Sigmoid colon (tissue), 7 donors: ENCODE results near the gene PPFIBP2. TPM values are rescaled to one million over a fixed set of nuclear protein-coding genes. Genes with fewer than 3 reads are reported as not detected.

Experiments
- DNase-seq: peaks from one replicate; pipeline ENCODE4 v3.0.0-alpha.2; 2019
- H3K27ac ChIP-seq, 4 donors: fragments of 200-600 bp; sonication (generic); one replicate each; pipeline ENCODE4 v1.5.1; 2016 to 2019; ENCODE audit warnings: mild to moderate bottlenecking in 1 of 4
- H3K27me3 ChIP-seq, 3 donors: fragments of 200-600 bp; sonication (generic); one replicate each; pipeline ENCODE4 v1.5.1; 2019; ENCODE audit warnings: mild to moderate bottlenecking in 1 of 3
- H3K36me3 ChIP-seq, 4 donors: fragments of 200-600 bp; sonication (generic); one replicate each; pipeline ENCODE4 v1.5.1; 2016 to 2019
- H3K4me1 ChIP-seq, 4 donors: fragments of 200-600 bp; sonication (generic); one replicate each; pipeline ENCODE4 v1.5.1; 2017 to 2019
- H3K4me3 ChIP-seq, 4 donors: fragments of 200-600 bp; sonication (generic); one replicate each; pipeline ENCODE4 v1.5.1; 2017 to 2019; ENCODE audit warnings: mild to moderate bottlenecking in 2 of 4, moderate library complexity in 1 of 4
- H3K9me3 ChIP-seq, 4 donors: fragments of 200-600 bp in 3 of 4; sonication (generic) in 3 of 4; one replicate each; pipeline versions ENCODE4 v1.5.1 to v1.6.1; 2013 to 2019
- CTCF ChIP-seq, 4 experiments: fragments of 450-650 bp in 3 of 4; fragments of 200-600 bp in 1 of 4; IDR thresholded peaks; one replicate each; pipeline ENCODE4 v1.5.1; 2016 to 2019; ENCODE audit warnings: antibody characterized with exemption in 4 of 4, mild to moderate bottlenecking in 3 of 4, moderate library complexity in 2 of 4
- EP300 ChIP-seq, 4 donors: sonication (generic); formaldehyde crosslinking; IDR thresholded peaks; one replicate each; pipeline ENCODE4 v1.6.1; 2017; ENCODE audit warnings: antibody characterized with exemption in 4 of 4
- POLR2A ChIP-seq, 2 donors: fragments of 450-650 bp; IDR thresholded peaks; one replicate each; pipeline ENCODE4 v1.6.1; 2016; ENCODE audit warnings: antibody characterized with exemption in 2 of 2, mild to moderate bottlenecking in 2 of 2, moderate library complexity in 2 of 2
- POLR2AphosphoS5 ChIP-seq, 4 donors: sonication (generic); formaldehyde crosslinking; IDR thresholded peaks; one replicate each; pipeline ENCODE4 v1.6.1; 2017; ENCODE audit warnings: antibody characterized with exemption in 4 of 4
- WGBS, 2 donors: extraction: QIAGEN DNeasy Blood & Tissue Kit; methylation state at CpG; one replicate each; pipeline ENCODE4 v1.1.7; 2013; 5-methylcytosine and 5-hydroxymethylcytosine counted together
- intact Hi-C: fragments of 100-400 bp; cut with DNase I; formaldehyde crosslinking; loops from one replicate; pipeline ENCODE4 v1.15.1; 2023
- polyA plus RNA-seq, 3 donors: library from polyadenylated mRNA; stranded (reverse); fragments of 200-250 nt; gene quantifications; one replicate each; pipeline ENCODE4 v1.2.3, GENCODE V29; 2013
- total RNA-seq, 4 donors: library from RNA; depleted of rRNA; stranded (reverse); fragments of >200 nt; gene quantifications; one replicate each; pipeline ENCODE4 v1.1.0, GENCODE V29; 2016
- donor health status: healthy with polysubstance abuse.
- donor health status: Bipolar disorder and iron deficiency.
- donor health status: healthy.

The PPFIBP2 gene
- total and polyA plus RNA-seq, 7 donors: 4.1 to 33.5 (median 11.6) TPM

- peak; percentile 82 for DNase-seq
- intact Hi-C loops: no loop called here
- TF ChIP-seq POLR2AphosphoS5 (IDR thresholded peaks at IDR 0.05) (no peak), POLR2A (IDR thresholded peaks at IDR 0.05) (no peak), CTCF (IDR thresholded peaks at IDR 0.05) (no peak)
Measured at GRCh38 chr11:7579361-7579791, 65.6 kb downstream of the PPFIBP2 start.

GRCh38 chr11:7581021-7581590 lies 67.3 kb downstream of the PPFIBP2 start:
- Histone ChIP-seq H3K9me3 (no peaks in the 10 kb centered on the region), H3K4me3 (no peak overlapping the region), H3K27ac (peak overlapping the region in 2 of 4 donors; percentile 25 to 74), H3K27me3 (peaks cover 0 to 3% (median 0%) of the 10 kb centered on the region in 3 donors), H3K4me1 (peaks cover 0 to 37% (median 31%) of the 10 kb centered on the region in 4 donors), H3K36me3 (no peaks in the 10 kb centered on the region)
- no peak for DNase-seq
- TF ChIP-seq POLR2A (IDR thresholded peaks at IDR 0.05): no peak
- TF ChIP-seq EP300 (IDR thresholded peaks at IDR 0.05): no peak
- no peak for TF ChIP-seq POLR2AphosphoS5 (IDR thresholded peaks at IDR 0.05)
- TF ChIP-seq CTCF (IDR thresholded peaks at IDR 0.05): no peak
- intact Hi-C loops: no loop called here
- WGBS, 2 donors: 81 to 87% methylated on average over 2 of the region's 2 CpGs

More at GRCh38 chr11:7579361-7579791, 65.6 kb downstream of the PPFIBP2 start:
- H3K4me1 ChIP-seq: peaks cover 0 to 46% (median 36%) of the 10 kb centered on the region in 4 donors
- 45 to 47% methylated on average over 1 of the region's 1 CpG for WGBS, 2 donors
- peaks cover 0 to 3% (median 0%) of the 10 kb centered on the region in 3 donors for H3K27me3 ChIP-seq
- no peaks in the 10 kb centered on the region for H3K36me3 ChIP-seq
- no peaks in the 10 kb centered on the region for H3K9me3 ChIP-seq
- H3K27ac ChIP-seq: peak overlapping the region in 3 of 4 donors; percentile 18 to 74 (median 29)
- no peak overlapping the region for H3K4me3 ChIP-seq

- 68 to 76% methylated on average over 2 of the region's 2 CpGs for whole genome bisulfite sequencing, 2 donors
- H3K36me3 ChIP-seq: no peaks in the 10 kb centered on the region
- intact Hi-C loops: no loop called here
- H3K27ac ChIP-seq: peak overlapping the region in 1 of 4 donors; percentile 25
- H3K4me1 ChIP-seq: peaks cover 0 to 24% (median 17%) of the 10 kb centered on the region in 4 donors
- H3K27me3 ChIP-seq: no peaks in the 10 kb centered on the region
- H3K4me3 ChIP-seq: no peak overlapping the region
- no peak for DNase-seq
- H3K9me3 ChIP-seq: no peaks in the 10 kb centered on the region
- no peak for TF ChIP-seq POLR2AphosphoS5 (IDR thresholded peaks at IDR 0.05)
- TF ChIP-seq POLR2A (IDR thresholded peaks at IDR 0.05): no peak
- TF ChIP-seq EP300 (IDR thresholded peaks at IDR 0.05): no peak
- TF ChIP-seq CTCF (IDR thresholded peaks at IDR 0.05): no peak
Measured at GRCh38 chr11:7582338-7582985, 68.7 kb downstream of the PPFIBP2 start.

GRCh38 chr11:7583248-7583647 lies 69.4 kb downstream of the PPFIBP2 start:
- 89 to 96% methylated on average over 3 of the region's 3 CpGs for WGBS, 2 donors

More at GRCh38 chr11:7583248-7583647, 69.4 kb downstream of the PPFIBP2 start:
- H3K9me3 ChIP-seq: no peaks in the 10 kb centered on the region
- TF ChIP-seq POLR2AphosphoS5 (IDR thresholded peaks at IDR 0.05) (no peak), CTCF (IDR thresholded peaks at IDR 0.05) (no peak), EP300 (IDR thresholded peaks at IDR 0.05) (no peak), POLR2A (IDR thresholded peaks at IDR 0.05) (no peak)
- intact Hi-C loops: no loop called here
- H3K27me3 ChIP-seq: no peaks in the 10 kb centered on the region
- DNase-seq: no peak
- H3K4me1 ChIP-seq: peaks cover 0 to 16% (median 12%) of the 10 kb centered on the region in 4 donors
- H3K27ac ChIP-seq: peak overlapping the region in 1 of 4 donors; percentile 11
- no peaks in the 10 kb centered on the region for H3K36me3 ChIP-seq
- H3K4me3 ChIP-seq: no peak overlapping the region
